ENCODE measurements around the gene PHF19.

PHF19 gene

DNA sequence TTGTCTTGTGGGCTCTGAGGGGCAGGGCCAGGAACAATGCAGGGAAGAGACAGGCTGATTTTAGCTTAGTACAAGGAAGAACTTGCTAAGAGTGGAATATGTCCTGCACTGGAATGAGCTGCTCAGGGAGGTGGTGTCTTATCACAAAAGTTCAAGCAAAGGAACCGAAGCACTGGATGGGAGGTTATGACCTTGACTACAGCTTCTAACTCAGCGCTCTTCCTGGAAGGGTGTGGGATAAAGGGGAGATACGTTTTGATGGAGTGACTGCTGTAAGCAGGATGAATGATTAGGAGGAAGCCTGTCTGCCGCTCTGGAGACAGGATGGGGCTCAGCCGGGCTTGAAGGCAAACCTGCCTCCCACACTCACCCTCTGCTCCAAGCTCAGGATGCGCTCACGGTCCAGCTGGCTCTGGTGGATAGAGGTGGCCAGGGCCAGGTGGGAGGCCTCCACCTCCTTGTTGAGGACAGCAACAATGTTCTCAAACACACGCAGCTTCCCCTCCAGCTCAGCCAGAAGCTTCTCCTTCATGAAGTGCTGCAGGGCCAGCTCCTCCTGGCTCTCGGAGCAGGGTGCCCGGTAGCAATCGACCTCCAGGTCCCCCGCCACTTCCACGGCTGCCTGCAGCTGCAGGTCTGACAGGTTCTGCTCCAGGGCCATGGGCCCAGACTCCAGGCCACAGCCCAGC is 36.1 kb upstream of the PHF19 start:
- DNase-seq: peak; percentile 60

DNA sequence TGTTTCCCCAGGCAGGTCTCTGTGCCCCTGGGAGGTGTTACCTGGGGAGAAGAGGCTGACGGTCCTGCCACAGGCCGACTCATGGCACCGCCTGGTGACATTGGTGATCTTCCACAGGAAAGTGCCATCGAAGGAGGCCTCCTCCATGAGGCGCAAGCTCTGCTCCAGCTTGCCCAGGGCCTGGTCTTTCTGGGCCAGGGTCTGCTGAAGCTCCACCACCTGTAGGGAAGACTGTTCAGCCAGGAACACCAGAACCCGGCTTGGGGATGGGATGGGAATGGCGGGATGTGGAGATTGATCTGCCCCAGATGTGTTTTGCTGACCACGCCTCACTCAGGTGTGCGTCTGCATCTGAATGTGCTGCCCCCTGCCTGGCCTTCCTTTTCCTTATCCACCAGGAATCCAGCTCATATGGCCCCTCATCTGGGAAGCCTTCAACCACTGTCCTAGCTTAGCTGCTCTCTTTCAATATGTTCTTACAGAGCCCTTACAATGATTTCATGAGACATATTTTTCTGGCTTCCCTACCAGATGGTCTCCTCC is 34.4 kb upstream of the PHF19 start:
- no peak for DNase-seq

DNA sequence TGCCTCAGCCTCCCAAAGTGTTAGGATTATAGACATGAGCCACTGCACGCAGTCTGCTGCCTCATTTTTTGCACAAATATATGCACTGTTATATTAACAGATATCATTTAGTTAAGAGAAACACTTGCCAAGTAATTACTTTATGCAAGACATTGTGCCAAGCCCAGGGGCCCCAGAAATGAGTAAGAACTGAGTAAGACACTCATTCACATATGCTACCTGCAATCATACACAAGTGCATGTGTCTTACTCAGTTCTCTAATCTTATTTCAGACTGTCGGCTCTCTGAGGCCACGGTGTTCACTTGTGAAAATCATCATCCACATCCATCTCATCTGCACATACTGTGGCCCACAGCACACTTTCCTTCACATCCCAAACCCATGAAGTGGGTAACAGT is 33.7 kb upstream of the PHF19 start:
- no peak for DNase-seq

DNA sequence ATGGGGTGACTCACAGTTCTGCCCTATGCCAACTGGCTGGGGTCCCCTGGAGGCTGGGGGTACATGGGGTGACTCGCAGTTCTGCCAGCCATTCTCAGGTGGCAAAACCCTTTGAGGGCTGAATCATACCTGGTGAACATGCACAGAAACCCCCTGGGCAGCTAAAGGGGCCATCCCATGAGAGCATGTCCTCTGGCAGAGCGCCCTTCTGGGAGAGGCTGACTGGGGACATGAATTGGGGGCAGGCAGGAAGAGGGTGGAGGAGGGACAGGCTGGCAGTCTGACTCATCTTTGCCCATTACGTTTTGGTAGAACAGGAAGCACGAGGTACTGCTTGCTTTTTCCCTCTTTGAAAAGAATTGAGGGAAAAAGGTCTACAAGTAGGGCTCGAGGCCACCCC is 32.9 kb upstream of the PHF19 start:
- no peak for DNase-seq

DNA sequence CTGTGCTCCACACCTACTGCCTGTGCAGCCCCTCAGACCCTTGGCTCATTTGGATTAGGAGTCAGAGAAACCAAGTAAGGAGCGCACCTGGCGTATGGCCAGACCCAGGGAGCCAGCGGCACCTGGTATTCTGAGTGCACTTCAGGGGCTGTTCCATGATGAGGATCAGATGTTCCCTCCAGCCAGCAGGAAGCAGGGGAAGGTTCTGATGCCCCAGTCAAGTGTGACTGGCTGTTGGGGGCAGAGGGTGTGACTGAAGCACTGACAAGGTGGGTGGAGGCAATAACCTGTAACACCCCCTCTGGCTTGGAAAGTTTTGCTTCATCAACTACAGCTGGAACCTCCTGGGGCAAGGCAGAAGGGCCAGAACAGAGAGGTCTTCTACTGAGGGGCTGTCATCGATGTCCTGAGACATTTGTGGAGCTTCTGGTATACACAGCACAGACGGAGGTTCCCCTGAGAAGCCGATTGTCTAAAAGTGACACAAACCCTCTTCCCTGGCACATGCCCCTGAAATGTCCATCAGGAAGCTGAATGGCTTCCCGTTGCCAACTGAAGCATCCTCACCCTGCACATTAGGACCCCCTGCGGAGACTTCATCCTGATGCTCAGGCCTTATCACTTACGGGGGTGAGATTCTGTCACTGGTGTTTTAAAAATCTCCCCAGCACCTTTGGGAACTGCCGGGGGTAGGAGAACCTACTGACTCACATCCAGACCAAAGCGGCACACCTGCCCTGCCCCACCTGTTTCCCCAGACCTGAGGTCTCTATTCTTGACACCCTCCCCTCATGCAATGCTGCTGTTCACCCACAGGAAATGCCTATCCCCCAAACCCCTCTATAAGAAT is 28.6 kb upstream of the PHF19 start:
- DNase-seq: no peak

DNA sequence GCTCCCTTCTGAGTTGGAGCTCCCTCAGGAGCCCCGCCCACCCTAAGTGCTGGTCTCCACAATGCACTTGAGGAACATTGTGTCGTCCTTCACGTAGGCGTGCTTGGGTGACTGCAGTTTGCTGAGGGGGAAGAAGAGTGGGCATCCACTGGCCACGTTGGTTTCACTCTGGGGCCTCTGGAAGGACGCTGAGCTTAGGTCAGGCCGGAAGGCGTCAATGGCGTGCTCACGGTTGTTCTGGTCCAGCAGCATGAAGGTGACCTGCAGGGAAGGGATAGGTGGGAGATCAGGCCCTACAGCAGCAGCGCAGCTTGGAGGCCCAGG is 28.0 kb upstream of the PHF19 start:
- DNase-seq: no peak

DNA sequence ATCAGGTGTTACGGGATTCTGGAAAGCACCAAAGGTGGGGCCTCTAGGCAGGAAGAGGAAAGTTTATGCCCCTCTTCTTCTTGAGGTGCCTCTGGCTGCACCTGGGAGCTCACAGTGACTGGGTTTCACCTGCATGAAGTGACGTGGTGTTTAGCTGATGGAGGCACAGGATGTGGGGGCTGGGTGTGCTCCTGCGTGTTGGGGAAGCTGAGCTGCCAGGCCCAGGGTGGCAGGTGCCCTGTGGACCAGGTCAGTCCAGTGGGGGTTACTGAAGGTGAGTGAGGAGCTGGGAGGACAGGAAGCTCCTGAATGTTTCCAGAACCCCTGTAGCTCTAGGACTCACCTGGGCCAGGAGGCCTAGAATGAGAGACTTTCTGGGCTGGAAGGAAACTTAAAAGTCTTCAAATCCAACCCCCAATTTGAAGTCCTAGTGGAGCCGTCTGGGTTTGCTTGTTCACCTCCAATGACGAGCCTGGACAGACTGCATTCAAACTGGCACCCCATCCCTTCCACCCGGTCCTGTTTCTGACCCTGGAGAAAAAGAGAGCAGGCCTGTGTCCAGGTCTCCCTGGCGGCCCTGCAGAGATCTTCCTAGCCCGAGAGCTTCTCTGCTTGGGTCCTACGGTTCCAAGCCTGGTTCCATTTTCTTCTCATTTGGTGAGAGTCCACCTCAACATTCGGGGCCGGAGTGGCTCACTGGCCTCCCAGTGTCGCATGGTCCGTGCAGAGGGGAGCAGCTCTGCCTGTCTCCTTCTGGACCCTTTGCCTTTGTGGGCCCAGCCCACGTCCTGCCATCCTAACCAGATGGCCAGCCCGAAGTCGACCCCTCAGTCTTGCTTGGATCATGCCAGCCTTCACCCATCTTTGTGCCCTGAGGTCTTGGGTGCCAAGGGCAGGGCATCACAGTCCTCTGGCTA is 27.3 kb upstream of the PHF19 start:
- DNase-seq: no peak

DNA sequence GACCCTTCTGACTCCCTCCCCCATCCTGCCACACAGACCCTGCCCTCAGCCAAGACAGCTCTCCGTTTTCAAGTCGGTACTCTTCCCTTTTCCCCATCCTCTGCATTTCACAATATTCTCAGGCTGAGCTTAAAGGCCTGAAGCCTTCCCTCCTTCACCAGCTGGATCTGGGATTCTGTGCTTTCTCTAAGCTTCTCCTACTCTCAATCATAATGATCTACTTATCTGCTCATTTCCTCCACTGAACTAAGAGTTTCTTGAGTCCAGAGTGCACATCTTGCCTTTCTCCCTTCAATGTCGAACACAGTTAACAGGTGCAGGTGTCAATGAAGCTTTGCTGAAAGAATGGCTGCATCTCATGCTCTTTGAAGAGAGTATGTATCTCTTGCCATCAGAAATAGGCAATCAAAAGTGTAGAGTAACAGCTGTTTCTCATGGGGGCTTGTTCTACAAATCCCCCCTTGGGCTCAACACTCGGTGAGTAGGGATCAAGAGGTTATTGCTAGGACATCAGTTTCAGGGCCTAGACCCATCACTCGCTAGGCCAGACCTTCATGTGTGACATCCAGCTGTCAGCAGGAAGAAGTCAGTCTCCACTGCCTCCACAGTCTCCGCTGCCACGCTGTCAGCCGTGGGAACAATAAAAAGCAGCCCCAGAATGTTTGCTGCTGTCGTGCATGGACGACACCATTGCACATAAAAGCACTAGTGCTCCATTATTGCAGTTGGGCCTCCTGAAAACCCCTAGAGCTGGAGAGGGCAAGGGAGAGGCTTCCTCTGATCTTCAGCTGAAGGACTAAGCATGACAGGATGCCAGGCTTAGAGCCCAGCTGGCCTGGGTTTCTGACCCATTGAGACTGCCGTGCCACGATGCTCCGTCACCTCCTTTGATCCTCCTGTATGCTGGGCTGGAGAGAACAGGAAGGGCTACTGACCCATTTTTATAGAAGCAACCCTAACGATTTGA is 25.9 kb upstream of the PHF19 start:
- no peak for DNase-seq

DNA sequence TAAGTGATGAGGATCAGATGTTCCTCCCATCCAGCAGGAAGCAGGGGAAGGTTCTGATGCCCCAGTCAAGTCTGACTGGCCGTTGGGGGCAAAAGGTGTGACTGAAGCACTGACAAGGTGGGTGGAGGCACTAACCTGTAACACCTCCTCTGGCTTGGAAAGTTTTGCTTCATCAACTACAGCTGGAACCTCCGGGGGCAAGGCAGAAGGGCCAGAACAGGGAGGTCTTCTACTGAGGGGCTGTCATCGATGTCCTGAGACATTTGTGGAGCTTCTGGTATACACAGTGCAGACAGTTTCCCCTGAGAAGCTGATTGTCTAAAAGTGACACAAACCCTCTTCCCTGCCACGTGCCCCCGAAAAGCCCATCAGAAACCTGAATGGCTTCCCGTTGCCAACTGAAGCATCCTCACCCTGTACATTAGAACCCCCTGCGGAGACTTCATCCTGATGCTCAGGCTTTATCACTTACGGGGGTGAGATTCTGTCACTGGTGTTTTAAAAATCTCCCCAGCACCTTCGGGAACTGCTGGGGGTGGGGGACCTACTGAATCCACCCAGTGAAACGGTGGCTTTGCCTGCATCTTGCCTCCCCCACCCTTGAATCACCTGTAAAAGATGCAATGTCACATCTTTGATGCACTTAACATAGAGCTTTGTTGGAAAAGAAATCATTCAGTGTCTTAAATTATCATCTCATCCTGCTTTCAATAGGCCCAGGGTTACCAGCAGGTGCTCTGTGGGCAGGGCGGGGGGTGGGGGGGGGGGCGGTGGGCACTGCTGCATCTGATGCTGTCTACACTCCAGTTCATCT is 25.0 kb upstream of the PHF19 start:
- no peak for DNase-seq

DNA sequence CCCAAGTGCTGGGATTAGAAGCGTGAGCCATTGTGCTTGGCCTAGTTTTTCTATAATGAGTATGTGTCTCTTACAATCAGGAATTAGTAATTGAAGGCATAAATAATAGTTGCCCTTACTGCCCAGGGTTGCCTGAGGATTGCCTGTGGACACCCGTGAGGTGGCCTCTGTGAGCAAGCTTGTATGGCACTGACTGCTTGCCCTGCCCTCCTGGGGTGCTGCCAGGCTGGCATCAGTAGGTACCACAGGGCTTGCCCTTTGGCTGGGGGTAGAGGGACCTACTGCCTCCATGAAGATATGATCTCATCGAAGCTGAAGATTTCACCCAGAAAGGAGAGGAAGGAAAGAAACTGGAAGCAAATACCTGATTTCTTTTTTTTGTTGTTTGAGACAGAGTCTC is 23.8 kb upstream of the PHF19 start:
- DNase-seq: no peak

DNA sequence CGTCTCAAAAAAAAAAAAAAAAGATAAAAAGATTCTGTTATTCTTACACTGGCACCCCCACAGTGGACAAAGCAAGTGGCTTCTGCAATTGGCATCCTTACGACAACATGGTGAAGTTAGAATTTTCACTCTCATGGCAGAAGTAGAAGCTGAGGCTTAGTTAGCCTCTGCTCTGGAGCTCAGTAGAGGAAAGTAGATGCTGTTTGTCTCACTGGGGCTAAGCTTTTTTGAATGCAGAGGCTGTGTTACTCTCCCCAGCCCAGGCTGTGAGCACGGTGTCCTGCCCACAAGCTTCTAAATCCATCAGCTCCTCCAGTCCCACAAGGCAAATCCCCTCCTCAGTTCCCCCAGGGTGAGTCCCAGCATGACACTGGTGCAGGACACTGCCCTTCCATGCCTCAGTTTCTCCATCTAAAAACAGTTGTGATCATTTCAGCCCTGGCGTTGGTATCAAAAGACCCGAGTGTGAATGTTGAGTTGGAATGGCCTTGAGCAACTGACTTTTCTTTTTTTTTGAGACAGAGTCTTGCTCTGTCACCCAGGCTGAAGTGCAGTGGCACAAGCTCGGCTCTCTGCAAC is 22.6 kb upstream of the PHF19 start:
- DNase-seq: no peak

DNA sequence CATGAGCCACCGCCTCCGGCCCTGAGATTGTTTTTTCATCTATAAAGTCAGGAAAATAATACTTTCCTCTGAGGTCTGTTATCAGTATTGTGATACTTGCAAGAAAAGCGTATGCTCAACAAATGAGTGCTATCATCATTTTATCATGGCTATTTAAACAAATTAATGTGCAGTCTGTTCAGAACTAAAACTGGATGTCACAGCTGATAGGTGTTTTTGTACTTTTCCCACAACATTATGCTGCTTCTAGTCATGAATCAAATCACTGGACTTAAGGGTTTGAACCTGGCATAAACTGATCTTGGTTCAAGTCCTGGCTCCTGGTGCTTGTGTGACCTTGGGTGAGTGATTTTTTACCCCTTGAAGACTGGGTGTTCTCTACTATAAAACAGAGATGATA is 21.4 kb upstream of the PHF19 start:
- no peak for DNase-seq

DNA sequence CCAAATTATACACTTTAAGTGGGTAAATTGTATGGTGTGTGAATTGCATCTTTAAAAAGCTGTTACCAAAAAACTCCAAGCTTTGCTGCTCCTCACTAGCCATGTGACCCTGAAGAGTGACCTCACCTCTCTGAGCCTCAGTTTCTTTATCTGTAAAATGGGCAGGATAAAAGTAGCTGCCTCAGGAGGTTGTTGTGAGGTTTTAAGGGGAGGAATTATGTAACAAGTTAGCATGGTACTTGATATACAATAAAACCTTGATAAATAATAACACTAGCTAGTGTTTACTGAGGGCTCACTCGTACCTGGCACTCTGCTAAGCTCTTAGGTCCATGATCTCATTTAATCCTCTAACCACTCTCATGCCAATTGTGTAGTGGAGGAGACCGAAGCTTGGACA is 19.0 kb upstream of the PHF19 start:
- DNase-seq: no peak

DNA sequence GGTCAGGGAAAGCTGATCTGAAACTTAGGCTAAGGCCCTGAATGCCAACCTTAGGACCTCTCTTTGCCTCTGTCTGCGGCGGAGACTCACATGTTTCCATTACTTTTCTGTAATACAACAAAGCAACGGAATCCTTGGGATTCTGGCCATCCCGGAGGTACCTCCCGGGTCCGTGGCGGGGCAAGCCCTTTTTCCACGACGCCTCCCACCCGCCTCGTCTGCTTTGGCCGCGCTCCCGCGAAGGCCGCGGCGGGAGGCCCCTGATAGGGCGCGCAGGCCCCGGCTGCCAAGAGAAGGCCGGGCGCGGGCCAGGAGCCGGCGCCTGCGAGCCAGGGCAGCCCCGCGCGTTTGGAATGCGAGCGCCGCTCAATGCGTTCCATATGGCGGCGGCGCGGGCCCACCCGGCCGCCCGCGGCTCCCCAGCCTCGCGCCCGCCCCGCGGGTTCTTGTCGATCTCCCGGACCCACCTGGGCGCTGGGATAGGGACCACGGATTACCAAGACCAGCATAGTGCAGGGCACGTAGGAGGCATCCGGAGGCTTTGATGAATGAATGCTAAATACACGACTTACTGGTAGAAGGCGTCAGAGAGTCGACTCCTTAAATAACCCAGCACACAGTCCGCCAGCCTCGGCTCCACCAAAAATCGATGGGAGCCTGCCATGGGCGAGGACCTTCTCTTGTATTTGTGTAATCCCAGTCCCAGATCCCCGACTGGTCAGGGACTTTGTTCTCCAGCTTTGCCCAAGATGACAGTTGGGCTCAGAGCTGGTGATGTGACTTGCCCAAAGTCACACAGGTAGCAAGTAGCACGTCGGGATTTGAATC is 17.5 kb upstream of the PHF19 start:
- no peak for DNase-seq

DNA sequence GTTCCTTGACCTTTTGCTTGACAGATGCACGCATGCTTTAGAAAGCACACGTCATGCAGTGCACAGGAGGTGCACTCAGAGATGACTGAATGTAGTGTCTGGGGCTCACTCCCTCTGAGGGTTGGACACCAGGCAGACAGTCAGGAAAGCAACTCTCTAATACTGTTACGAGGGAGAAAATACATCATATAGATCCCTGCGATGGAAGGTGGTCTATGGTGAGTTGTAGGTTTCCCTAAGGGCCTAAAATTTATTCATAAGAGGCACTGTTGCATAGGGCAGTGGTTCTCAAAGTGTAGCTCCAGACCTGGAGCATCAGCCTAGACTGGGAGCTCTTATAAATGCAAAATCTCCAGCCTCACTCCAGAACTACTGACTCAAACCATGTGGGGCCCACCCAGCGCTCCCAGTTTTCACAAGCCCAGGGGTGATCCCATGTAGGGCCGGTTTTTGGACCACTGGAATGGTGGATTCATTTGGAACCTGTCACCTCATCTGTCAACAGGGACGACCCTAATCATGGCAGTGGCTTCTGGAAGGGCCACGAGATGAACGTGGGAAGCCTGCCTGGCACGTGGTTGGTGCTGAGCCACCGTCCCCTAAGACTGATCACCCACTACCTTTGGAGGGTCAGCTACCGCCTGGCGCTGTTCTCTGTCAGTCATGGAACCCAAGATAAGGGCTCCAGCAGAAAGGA is 16.8 kb upstream of the PHF19 start:
- DNase-seq: no peak

DNA sequence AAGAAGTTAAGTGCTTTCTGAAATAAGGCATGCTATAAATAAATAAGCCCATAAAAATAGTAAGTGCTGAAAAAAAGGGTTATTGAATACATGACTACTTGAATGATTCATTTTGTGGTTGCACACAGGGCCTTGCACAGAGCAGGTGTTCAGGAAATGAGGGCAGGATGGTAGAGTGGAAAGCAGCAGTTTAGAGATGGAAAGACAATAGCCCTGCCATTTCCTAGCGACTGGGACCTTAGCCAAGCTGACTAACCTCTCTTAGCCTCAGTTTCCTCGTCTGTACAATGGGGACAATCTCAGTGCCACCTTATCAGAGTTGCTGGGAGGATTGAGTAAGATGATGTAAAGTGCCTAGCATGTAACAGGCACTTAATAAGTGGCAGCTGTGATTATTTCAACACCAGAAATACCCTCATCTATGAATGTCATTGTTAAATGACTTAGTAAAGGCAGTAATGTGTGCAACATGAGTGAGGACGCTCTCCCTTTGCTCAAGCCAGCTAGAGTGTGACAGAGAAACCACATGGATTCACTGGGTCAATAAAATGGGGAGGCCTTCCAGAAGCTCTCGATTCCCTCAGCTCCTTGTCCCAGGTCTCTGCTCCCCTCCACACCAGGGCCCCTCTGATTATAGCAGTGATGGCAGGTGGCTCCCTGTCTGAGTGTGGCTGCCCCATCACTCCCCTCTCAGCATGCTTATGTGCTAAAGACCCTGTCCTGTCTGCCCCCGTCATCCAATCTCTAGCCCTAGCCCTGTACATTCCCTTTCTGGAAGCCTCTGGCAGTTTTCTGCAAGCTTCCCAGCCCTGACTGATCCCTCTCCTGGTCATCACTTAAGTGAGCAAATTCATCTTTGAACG is 16.0 kb upstream of the PHF19 start:
- peak; percentile 56 for DNase-seq

DNA sequence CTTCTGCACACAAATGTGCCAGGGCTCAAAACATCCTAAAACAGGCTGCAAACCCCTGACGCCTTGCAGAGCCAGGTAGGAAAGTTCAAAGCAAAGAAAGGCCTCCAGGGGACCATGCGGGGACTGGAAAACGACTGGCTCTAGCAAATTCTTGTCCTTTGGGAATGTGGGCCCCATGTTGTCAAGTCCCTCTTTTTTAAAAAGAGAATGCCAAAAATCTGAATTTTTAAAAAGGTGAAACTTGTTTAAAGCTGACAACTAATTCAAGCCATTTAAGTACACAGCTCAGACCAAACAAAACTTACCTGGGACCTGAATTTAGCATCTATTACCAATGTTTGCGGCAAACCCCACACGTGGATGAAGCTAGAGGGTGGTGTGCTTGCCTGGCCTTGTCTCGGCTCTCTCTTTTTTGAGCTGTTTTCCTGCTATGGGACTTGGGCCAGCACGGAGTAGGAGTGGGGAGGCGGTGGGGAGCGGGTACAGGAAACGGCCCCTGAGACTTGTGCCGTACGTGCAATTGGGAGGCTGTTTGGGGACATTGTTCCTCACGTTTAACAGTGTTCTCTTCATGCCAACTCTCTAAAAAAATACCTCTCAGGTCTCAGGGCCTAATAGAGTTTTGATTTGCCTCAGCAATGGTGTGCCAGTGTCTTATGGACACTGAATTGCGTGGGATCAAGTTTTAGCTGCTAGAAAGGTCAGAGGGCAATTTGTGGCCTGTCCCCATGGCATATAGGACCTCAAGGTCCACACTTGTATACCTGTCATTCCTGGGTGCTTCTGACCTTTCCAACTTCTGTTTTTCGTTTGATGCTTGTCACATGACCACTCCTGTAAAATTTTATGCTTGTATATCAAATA is 15.1 kb upstream of the PHF19 start:
- no peak for DNase-seq
